Nephron progenitor cell (in vitro differentiated cells): ENCODE results near the gene TMEM8B.

ENCODE experiments used
- DNase-seq: peaks from one replicate; pipeline ENCODE4 v3.0.0; 2021
- H3K27ac Mint-ChIP-seq: 2 replicates; pipeline ENCODE4 v1.8.0; 2021; ENCODE audit warnings: mild to moderate bottlenecking, moderate library complexity, mixed read lengths
- H3K27me3 Mint-ChIP-seq: 2 replicates; pipeline ENCODE4 v1.8.0; 2021; ENCODE audit warnings: mild to moderate bottlenecking, low read depth, mixed read lengths; ENCODE audit not compliant: poor library complexity
- H3K36me3 Mint-ChIP-seq: 2 replicates; pipeline ENCODE4 v1.8.0; 2021; ENCODE audit warnings: low read depth, mixed read lengths
- H3K4me1 Mint-ChIP-seq: 2 replicates; pipeline ENCODE4 v1.8.0; 2021; ENCODE audit warnings: mixed read lengths
- H3K4me3 Mint-ChIP-seq: 2 replicates; pipeline ENCODE4 v1.8.0; 2021; ENCODE audit warnings: mild to moderate bottlenecking, moderate library complexity, mixed read lengths
- H3K9me3 Mint-ChIP-seq: 2 replicates; pipeline ENCODE4 v1.8.0; 2021; ENCODE audit warnings: mild to moderate bottlenecking, moderate library complexity, mixed read lengths
- TF ChIP-seq, protein P1 (sequence below): fragments of 200-600 bp; sonication (generic); IDR thresholded peaks from 2 replicates; pipeline ENCODE4 v1.5.0; 2021; ENCODE audit warnings: antibody characterized with exemption

The TMEM8B gene

DNA sequence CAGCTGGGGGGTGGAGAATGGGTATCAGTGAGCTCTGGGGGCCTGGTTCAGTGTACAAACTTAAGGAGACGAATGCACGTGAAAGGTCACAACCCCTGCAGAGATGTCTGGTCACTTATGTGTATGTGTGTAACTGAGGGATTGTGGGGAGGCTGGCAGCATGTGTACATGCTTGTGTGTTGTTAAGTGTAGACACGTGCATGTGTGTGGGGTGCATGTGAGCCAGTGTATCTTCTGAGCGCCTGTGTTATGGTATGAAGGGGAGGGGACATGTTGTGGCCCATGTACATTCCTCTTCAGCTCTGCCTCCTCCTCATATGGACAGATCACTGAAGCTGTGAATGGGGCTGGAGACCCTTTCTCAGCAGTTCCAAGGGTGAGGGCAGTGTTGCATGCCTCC lies 2.0 kb downstream of the TMEM8B start:
- DNase-seq, result no peak
- Mint-ChIP-seq H3K9me3 (no peaks in the 10 kb centered on the region), H3K27me3 (peaks cover 18% of the 10 kb centered on the region), H3K27ac (no peak overlapping the region), H3K36me3 (peaks cover 4% of the 10 kb centered on the region), H3K4me1 (peaks cover 92% of the 10 kb centered on the region), H3K4me3 (peak overlapping the region; percentile 31)
- TF ChIP-seq, protein P1, sequence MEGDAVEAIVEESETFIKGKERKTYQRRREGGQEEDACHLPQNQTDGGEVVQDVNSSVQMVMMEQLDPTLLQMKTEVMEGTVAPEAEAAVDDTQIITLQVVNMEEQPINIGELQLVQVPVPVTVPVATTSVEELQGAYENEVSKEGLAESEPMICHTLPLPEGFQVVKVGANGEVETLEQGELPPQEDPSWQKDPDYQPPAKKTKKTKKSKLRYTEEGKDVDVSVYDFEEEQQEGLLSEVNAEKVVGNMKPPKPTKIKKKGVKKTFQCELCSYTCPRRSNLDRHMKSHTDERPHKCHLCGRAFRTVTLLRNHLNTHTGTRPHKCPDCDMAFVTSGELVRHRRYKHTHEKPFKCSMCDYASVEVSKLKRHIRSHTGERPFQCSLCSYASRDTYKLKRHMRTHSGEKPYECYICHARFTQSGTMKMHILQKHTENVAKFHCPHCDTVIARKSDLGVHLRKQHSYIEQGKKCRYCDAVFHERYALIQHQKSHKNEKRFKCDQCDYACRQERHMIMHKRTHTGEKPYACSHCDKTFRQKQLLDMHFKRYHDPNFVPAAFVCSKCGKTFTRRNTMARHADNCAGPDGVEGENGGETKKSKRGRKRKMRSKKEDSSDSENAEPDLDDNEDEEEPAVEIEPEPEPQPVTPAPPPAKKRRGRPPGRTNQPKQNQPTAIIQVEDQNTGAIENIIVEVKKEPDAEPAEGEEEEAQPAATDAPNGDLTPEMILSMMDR, result no peak

DNA sequence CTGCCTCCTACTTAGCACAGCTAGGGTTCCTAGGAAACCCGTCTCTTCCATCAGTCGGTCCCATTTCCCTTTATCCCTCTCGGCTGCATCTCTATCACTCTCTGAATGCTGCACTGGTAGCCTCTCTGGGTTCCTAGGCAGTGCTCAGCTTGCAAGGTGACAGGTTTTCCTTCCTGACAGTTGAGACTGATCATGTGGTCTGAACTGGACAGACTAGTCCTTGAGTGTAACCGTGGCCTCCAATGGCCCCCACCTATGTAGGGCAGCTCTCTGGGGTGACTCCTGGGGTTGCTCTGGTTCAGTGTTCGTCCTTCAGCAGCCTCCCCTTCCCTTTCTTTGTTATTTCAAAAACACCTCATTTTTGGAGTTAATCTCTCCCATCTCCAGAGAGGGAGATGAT lies 3.8 kb downstream of the TMEM8B start:
- Mint-ChIP-seq H3K9me3 (no peaks in the 10 kb centered on the region), H3K27ac (no peak overlapping the region), H3K4me1 (peaks cover 79% of the 10 kb centered on the region), H3K4me3 (no peak overlapping the region), H3K27me3 (peaks cover 17% of the 10 kb centered on the region), H3K36me3 (peaks cover 4% of the 10 kb centered on the region)
- TF ChIP-seq, protein P1, result no peak
- no peak for DNase-seq

DNA sequence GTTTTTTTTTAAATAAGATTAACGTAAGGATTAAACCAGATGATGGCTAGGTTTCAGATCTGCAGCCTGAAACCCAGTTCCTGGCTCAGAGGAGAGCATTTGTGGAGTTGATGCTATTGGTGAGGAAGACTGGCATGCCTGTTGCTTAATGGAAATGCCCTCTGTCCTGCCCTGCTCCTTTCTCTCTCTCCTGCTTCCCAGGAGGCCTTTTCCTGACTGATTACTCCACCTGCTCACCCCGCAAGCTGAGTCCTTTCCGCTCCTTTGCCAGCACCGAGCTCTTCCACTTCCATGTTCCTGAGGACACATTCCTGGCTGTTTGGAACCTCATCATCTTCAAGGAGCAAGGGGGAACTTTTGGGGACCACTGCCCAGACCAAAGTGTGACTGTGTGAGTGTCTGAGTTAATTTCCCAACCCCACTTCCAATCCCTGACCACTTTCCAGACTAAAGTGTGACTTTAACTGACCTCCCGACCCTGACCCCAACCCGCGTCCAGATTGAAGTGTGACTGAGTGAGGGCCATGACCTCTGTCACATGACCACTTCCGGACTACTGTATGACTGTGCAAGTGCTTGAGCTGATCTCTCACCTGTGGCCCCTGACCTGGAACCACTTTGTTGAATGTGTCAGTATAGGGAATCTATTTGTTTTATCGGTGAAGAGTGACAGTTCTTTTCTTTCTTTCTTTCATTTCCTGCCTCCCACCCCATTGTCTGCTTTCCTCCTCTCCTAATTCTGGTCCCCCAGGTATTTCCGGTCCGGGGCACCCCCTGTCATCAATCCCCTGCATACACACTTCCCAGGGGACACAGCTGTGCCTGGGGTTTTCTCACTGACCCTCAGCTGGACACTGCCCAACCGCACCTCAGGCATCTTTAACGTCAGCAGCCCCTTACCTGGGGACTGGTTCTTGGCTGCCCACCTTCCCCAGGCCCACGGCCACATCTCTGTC lies 5.5 kb downstream of the TMEM8B start:
- Mint-ChIP-seq H3K36me3 (peaks cover 16% of the 10 kb centered on the region), H3K4me3 (peak overlapping the region; percentile 10), H3K27ac (peak overlapping the region; percentile 87), H3K9me3 (no peaks in the 10 kb centered on the region), H3K4me1 (peaks cover 65% of the 10 kb centered on the region), H3K27me3 (peaks cover 22% of the 10 kb centered on the region)
- DNase-seq, result no peak
- TF ChIP-seq, protein P1, result no peak

DNA sequence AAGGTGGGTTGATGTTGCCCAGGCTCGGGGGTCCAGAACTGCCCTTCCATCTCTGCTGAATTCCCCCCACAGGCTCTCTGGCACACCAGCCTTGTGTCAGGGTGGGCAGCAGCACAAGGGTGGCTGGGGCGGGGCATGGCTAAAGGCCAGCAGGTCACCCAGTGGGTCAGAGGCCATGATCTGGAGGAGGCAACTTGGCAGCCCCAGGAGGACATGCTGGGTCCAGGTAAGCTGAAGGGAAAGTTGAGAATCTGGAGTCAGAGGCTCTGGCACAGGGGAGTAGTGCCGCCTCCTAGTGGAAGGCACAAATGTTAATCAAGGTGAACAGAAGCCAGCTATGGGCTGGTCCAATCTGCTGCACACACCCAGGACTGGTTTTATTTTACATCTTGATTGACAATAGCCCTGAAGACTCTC lies 6.2 kb downstream of the TMEM8B start:
- Mint-ChIP-seq H3K36me3 (peaks cover 16% of the 10 kb centered on the region), H3K27ac (no peak overlapping the region), H3K9me3 (no peaks in the 10 kb centered on the region), H3K4me1 (peaks cover 58% of the 10 kb centered on the region), H3K4me3 (no peak overlapping the region), H3K27me3 (peaks cover 22% of the 10 kb centered on the region)
- DNase-seq, result no peak
- TF ChIP-seq, protein P1, result no peak

DNA sequence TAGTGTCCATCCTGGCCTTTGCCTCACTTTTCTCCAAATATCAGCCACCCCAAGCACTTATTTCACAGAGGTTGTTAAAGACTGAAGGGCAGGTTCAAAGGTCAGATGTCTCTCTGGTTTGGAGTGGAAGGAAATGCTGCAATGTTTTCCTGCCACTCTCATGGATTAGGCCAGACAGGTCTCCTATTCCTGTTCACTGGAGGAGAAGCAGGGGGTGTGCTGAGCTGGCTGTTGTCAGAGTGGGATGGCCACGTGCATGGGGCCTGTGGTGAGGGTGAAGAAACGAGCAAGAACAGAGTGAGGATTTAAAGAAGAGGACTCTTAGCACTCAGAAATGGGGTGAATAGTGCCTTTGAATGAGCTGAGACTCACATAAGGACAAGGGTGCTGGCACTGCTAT lies 6.7 kb downstream of the TMEM8B start:
- no peaks in the 10 kb centered on the region for H3K9me3 Mint-ChIP-seq
- peak overlapping the region; percentile 12 for H3K27ac Mint-ChIP-seq
- no peak overlapping the region for H3K4me3 Mint-ChIP-seq

More for the DNA sequence above, 6.7 kb downstream of the TMEM8B start:
- peaks cover 53% of the 10 kb centered on the region for H3K4me1 Mint-ChIP-seq
- H3K27me3 Mint-ChIP-seq, result peaks cover 21% of the 10 kb centered on the region
- TF ChIP-seq, protein P1, result no peak
- H3K36me3 Mint-ChIP-seq, result peaks cover 16% of the 10 kb centered on the region
- DNase-seq, result no peak
